Body of pancreas (tissue), 4 donors: ENCODE results near the gene NUDT9.

Experiments
- CTCF ChIP-seq, 7 experiments: fragments of 450-650 bp in 4 of 7; fragments of 200-600 bp in 3 of 7; sonication (generic) in 3 of 7; IDR thresholded peaks; one replicate each; pipeline ENCODE4 v1.5.1; 2016 to 2019; ENCODE audit warnings: antibody characterized with exemption in 7 of 7
- POLR2A ChIP-seq, 3 donors: fragments of 450-650 bp; IDR thresholded peaks; one replicate each; pipeline ENCODE4 v1.6.1; 2016; ENCODE audit warnings: antibody characterized with exemption in 3 of 3, mild to moderate bottlenecking in 2 of 3

GRCh38 chr4:87388901-87389300, 33.5 kb upstream of the NUDT9 start:
- TF ChIP-seq CTCF (IDR thresholded peaks at IDR 0.05): no peak
- TF ChIP-seq POLR2A (IDR thresholded peaks at IDR 0.05): no peak
